HepG2 (cell line): Measurements from ENCODE around the gene SSR2. TPM values are rescaled to one million over a fixed set of nuclear protein-coding genes. Genes with fewer than 3 reads are reported as not detected.

ENCODE experiments used
- ATF7-NPFF ChIP-seq: sonication (generic); formaldehyde crosslinking; IDR thresholded peaks from 2 replicates; pipeline ENCODE4 v1.8.1; 2023; ENCODE audit warnings: mild to moderate bottlenecking, low read depth, missing genetic modification reagents, moderate library complexity
- ETV5 ChIP-seq: IDR thresholded peaks from 2 replicates; pipeline ENCODE4 v1.6.1; 2018; ENCODE audit warnings: missing biosample characterization, missing genetic modification reagents, inconsistent platforms, borderline replicate concordance
- HCFC1 ChIP-seq: fragments of 150-350 bp; IDR thresholded peaks from 2 replicates; pipeline ENCODE4 v1.6.1; 2014; ENCODE audit warnings: low read depth, low read length
- HIC2 ChIP-seq: sonication (generic); formaldehyde crosslinking; IDR thresholded peaks from 2 replicates; pipeline ENCODE4 v1.9.0; 2022; ENCODE audit warnings: low read depth, missing genetic modification reagents
- LCORL ChIP-seq, 2 experiments: fragments of 450-650 bp in 1 of 2; sonication (generic) in 1 of 2; formaldehyde crosslinking in 1 of 2; IDR thresholded peaks; 2 replicates each; pipeline versions ENCODE4 v1.5.0 to v1.6.1; 2017 to 2020; ENCODE audit warnings: antibody characterized with exemption in 1 of 2, missing genetic modification reagents in 1 of 2
- MED1 ChIP-seq: sonication (generic); formaldehyde crosslinking; IDR thresholded peaks from 2 replicates; pipeline ENCODE4 v1.4.0; 2020; ENCODE audit warnings: missing genetic modification reagents
- NR2F1 ChIP-seq, 2 experiments: fragments of 450-650 bp in 1 of 2; formaldehyde crosslinking in 1 of 2; IDR thresholded peaks; 2 replicates each; pipeline versions ENCODE4 v1.5.0 to v1.6.1; 2016 to 2020; ENCODE audit warnings: mild to moderate bottlenecking in 1 of 2, missing compliant biosample characterization in 1 of 2, missing genetic modification reagents in 1 of 2, moderate library complexity in 1 of 2
- NR2F2 ChIP-seq: IDR thresholded peaks from 2 replicates; pipeline ENCODE4 v1.6.1; 2012; ENCODE audit warnings: low read depth, inconsistent platforms, borderline replicate concordance
- SAP130 ChIP-seq: IDR thresholded peaks from 2 replicates; pipeline ENCODE4 v1.6.1; 2016; ENCODE audit warnings: low read depth
- SOX6 ChIP-seq, 2 experiments: fragments of 450-650 bp in 1 of 2; sonication (generic) in 1 of 2; formaldehyde crosslinking in 1 of 2; IDR thresholded peaks; 2 replicates each; pipeline versions ENCODE4 v1.4.0 to v1.6.1; 2017 to 2020; ENCODE audit warnings: antibody characterized with exemption in 1 of 2, mild to moderate bottlenecking in 1 of 2, missing genetic modification reagents in 1 of 2
- UBTF ChIP-seq: sonication (generic); formaldehyde crosslinking; IDR thresholded peaks from 2 replicates; pipeline ENCODE4 v1.4.0; 2020; ENCODE audit warnings: mild to moderate bottlenecking, missing genetic modification reagents
- ZNF207 ChIP-seq: fragments of 450-650 bp; IDR thresholded peaks from 2 replicates; pipeline ENCODE4 v1.6.1; 2016; ENCODE audit warnings: antibody characterized with exemption, borderline replicate concordance
- ZNF710 ChIP-seq: sonication (generic); formaldehyde crosslinking; IDR thresholded peaks from 2 replicates; pipeline ENCODE4 v1.5.0; 2020; ENCODE audit warnings: mild to moderate bottlenecking, missing genetic modification reagents, borderline replicate concordance
- polyA plus RNA-seq, 8 experiments: library from polyadenylated mRNA; depleted of rRNA in 3 of 8; stranded (reverse) in 7 of 8; unstranded in 1 of 8; fragments of >200 nt; fragmentation: Illumina TruSeq in 4 of 8; extraction: Trizol in 4 of 8; gene quantifications; 2 replicates each; pipeline versions ENCODE4 v1.2.1 to v1.2.3, GENCODE V29; 2011 to 2016; ENCODE audit warnings: low read depth in 4 of 8, missing spikeins in 1 of 8, mixed read lengths in 1 of 8; ENCODE audit not compliant: insufficient read depth in 1 of 8
- total RNA-seq, 5 experiments: library from RNA; depleted of rRNA; stranded (reverse); fragments of >200 nt; fragmentation: Illumina TruSeq; extraction: Trizol; gene quantifications; 2 replicates each; pipeline ENCODE4 v1.2.3, GENCODE V29; 2016; ENCODE audit warnings: low read depth in 1 of 5
- TF ChIP-seq, protein P1 (sequence below): sonication (generic); formaldehyde crosslinking; IDR thresholded peaks from 2 replicates; pipeline ENCODE4 v1.4.0; 2020; ENCODE audit warnings: mild to moderate bottlenecking, missing genetic modification reagents
- TF ChIP-seq, protein P2 (sequence below): sonication (generic); formaldehyde crosslinking; IDR thresholded peaks from 2 replicates; pipeline ENCODE4 v1.5.0; 2020; ENCODE audit warnings: mild to moderate bottlenecking, missing genetic modification reagents
- TF ChIP-seq, protein P3 (sequence below): IDR thresholded peaks from 2 replicates; pipeline ENCODE4 v1.6.1; 2016; ENCODE audit warnings: mild to moderate bottlenecking

SSR2 gene
- total and polyA plus RNA-seq, 2 of the 13 experiments (the other 11 are each of a cell fraction or from before 2014, with no cell fraction given), result 284 to 461 TPM

DNA sequence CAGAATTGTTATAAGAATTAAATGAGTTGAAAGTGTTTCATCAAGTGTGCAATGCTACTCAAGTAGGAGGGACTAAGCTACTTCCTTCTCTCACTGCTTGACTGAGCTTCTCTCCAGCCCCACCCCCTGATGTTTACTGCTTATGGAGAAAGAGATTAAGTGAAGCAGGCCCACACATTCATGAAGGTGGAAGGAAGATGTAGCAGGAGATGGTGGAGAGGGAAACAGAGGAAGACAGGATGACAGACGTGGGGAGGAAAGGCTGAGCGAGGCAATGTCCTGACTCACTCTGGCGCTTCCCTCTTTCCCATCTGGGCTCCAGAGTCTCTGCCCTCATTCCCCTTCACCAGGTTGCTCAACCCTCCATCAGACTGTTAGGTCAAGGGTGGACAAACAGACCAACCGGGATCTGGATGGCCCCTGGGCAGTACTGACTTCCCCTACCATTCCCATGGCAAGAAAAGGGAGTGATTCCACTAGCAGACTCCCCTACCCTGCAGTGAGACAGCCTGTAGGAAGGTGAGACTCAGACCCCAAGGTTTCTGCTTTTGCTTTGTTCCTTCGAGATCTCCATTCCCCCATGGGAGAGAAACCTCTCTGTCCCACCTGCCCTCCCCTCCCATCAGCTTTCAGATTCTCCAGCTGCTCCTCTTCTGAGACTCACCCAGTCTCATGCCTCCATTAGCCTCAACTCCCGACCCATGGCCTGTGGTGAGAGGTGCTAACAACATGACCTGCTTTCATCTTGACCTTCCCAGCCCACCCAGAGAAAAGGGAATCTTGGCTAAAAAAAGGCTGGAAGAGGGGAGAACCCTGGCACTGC is 39.3 kb downstream of the SSR2 start (continued):
- TF ChIP-seq NR2F1 (CRISPR knock-in tag; IDR thresholded peaks at IDR 0.05), result peak in 1 of 2 experiments; percentile 49; a peak in 2 of 4 replicates
- 0 out of 2 replicates have a peak, but pooled peaks have one; percentile 15 for TF ChIP-seq NR2F2
- peak; percentile 36; the same call in 1 of the 2 replicates for TF ChIP-seq MED1 (CRISPR knock-in tag)
- TF ChIP-seq ETV5 (CRISPR knock-in tag), result peak; percentile 12; the same call in 1 of the 2 replicates
- TF ChIP-seq SOX6 (IDR thresholded peaks at IDR 0.05), result no peak
- peak; percentile 9; the same call in 1 of the 2 replicates for TF ChIP-seq SOX6 (CRISPR knock-in tag; IDR thresholded peaks at IDR 0.05)
- TF ChIP-seq, protein P1, sequence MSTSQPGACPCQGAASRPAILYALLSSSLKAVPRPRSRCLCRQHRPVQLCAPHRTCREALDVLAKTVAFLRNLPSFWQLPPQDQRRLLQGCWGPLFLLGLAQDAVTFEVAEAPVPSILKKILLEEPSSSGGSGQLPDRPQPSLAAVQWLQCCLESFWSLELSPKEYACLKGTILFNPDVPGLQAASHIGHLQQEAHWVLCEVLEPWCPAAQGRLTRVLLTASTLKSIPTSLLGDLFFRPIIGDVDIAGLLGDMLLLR (CRISPR knock-in tag), result no peak
- TF ChIP-seq LCORL (IDR thresholded peaks at IDR 0.05), result no peak
- TF ChIP-seq LCORL (CRISPR knock-in tag; IDR thresholded peaks at IDR 0.05), result 0 out of 2 replicates have a peak, but pooled peaks have one; percentile 31
- 0 out of 2 replicates have a peak, but pooled peaks have one; percentile 49 for TF ChIP-seq HIC2 (CRISPR knock-in tag)
- TF ChIP-seq ZNF710 (CRISPR knock-in tag), result peak; percentile 77; the same call in 1 of the 2 replicates
- no peak for TF ChIP-seq ZNF207
- TF ChIP-seq HCFC1, result no peak
- no peak for TF ChIP-seq ATF7-NPFF (CRISPR knock-in tag)
- peak; percentile 46; the same call in 1 of the 2 replicates for TF ChIP-seq UBTF
- TF ChIP-seq, protein P2, sequence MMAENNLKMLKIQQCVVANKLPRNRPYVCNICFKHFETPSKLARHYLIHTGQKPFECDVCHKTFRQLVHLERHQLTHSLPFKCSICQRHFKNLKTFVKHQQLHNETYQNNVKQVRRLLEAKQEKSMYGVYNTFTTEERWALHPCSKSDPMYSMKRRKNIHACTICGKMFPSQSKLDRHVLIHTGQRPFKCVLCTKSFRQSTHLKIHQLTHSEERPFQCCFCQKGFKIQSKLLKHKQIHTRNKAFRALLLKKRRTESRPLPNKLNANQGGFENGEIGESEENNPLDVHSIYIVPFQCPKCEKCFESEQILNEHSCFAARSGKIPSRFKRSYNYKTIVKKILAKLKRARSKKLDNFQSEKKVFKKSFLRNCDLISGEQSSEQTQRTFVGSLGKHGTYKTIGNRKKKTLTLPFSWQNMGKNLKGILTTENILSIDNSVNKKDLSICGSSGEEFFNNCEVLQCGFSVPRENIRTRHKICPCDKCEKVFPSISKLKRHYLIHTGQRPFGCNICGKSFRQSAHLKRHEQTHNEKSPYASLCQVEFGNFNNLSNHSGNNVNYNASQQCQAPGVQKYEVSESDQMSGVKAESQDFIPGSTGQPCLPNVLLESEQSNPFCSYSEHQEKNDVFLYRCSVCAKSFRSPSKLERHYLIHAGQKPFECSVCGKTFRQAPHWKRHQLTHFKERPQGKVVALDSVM (CRISPR knock-in tag), result 0 out of 2 replicates have a peak, but pooled peaks have one; percentile 14
- TF ChIP-seq, protein P3, sequence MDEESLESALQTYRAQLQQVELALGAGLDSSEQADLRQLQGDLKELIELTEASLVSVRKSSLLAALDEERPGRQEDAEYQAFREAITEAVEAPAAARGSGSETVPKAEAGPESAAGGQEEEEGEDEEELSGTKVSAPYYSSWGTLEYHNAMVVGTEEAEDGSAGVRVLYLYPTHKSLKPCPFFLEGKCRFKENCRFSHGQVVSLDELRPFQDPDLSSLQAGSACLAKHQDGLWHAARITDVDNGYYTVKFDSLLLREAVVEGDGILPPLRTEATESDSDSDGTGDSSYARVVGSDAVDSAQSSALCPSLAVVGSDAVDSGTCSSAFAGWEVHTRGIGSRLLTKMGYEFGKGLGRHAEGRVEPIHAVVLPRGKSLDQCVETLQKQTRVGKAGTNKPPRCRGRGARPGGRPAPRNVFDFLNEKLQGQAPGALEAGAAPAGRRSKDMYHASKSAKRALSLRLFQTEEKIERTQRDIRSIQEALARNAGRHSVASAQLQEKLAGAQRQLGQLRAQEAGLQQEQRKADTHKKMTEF (CRISPR knock-in tag), result peak; percentile 38; the same call in 1 of the 2 replicates
- peak; percentile 69 for TF ChIP-seq SAP130
